HG03280 (cell line): ENCODE data around the gene ARHGAP24.
"Not testable (repeated sequence)": the region's sequence is repeated elsewhere in the genome, so short reads cannot be mapped to it uniquely, and the experiment has no call there.

Experiments
- ATAC-seq: cut with Tn5 transposase; IDR thresholded peaks from one replicate; pipeline ENCODE4 v1.9.1; 2021; ENCODE audit warnings: mild to moderate bottlenecking, moderate library complexity; ENCODE audit not compliant: unreplicated experiment

The ARHGAP24 gene

GRCh38 chr4:85642356-85643100, 167.6 kb downstream of the ARHGAP24 start:
- ATAC-seq, result no peak

- ATAC-seq, result no peak
Observed at GRCh38 chr4:85644061-85644460, 169.1 kb downstream of the ARHGAP24 start.

- ATAC-seq, result no peak
Observed at GRCh38 chr4:85650908-85651307, 176.0 kb downstream of the ARHGAP24 start.

GRCh38 chr4:85656759-85657505, 182.0 kb downstream of the ARHGAP24 start:
- ATAC-seq, result no peak

GRCh38 chr4:85658766-85659439, 184.0 kb downstream of the ARHGAP24 start:
- no peak for ATAC-seq

GRCh38 chr4:85659610-85660218, 184.8 kb downstream of the ARHGAP24 start:
- no peak for ATAC-seq

GRCh38 chr4:85666625-85667024, 191.7 kb downstream of the ARHGAP24 start:
- not testable (repeated sequence) for ATAC-seq

- ATAC-seq, result no peak
Observed at GRCh38 chr4:85669204-85669603, 194.3 kb downstream of the ARHGAP24 start.

GRCh38 chr4:85669992-85670548, 195.1 kb downstream of the ARHGAP24 start:
- ATAC-seq, result no peak

GRCh38 chr4:85671120-85671519, 196.2 kb downstream of the ARHGAP24 start:
- ATAC-seq, result no peak

GRCh38 chr4:85672116-85672515, 197.2 kb downstream of the ARHGAP24 start:
- ATAC-seq, result no peak

GRCh38 chr4:85672959-85673358, 198.0 kb downstream of the ARHGAP24 start:
- no peak for ATAC-seq

- no peak for ATAC-seq
Observed at GRCh38 chr4:85673540-85673939, 198.6 kb downstream of the ARHGAP24 start.

- ATAC-seq, result no peak
Observed at GRCh38 chr4:85675076-85676049, 200.4 kb downstream of the ARHGAP24 start.

GRCh38 chr4:85676050-85676425, 201.1 kb downstream of the ARHGAP24 start:
- no peak for ATAC-seq

- ATAC-seq, result no peak
Observed at GRCh38 chr4:85676850-85677590, 202.1 kb downstream of the ARHGAP24 start.

GRCh38 chr4:85681221-85681657, 206.3 kb downstream of the ARHGAP24 start:
- ATAC-seq, result no peak

- no peak for ATAC-seq
Observed at GRCh38 chr4:85681921-85682320, 207.0 kb downstream of the ARHGAP24 start.

GRCh38 chr4:85682391-85682790, 207.4 kb downstream of the ARHGAP24 start:
- no peak for ATAC-seq
